ENCODE measurements around the gene PRSS53.

DNA sequence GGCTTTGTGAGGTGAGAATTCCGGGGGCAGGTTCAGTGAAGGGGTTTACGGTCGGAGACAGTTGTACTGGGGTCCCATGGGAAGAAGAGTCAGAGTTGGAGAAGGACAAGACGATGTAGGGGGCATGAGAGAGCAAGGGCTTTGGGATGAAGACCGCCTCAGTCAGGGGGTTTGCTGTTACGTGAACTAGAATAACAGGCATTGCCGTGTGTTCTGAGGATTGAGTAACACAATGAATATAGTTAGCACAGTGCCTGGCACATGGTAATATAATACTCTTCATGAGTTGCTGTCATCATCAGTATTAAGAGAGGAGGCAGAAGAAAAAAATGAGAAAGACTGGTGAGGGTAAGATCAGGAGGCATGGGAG lies 13.9 kb downstream of the PRSS53 start:
- TF ChIP-seq, protein P1, sequence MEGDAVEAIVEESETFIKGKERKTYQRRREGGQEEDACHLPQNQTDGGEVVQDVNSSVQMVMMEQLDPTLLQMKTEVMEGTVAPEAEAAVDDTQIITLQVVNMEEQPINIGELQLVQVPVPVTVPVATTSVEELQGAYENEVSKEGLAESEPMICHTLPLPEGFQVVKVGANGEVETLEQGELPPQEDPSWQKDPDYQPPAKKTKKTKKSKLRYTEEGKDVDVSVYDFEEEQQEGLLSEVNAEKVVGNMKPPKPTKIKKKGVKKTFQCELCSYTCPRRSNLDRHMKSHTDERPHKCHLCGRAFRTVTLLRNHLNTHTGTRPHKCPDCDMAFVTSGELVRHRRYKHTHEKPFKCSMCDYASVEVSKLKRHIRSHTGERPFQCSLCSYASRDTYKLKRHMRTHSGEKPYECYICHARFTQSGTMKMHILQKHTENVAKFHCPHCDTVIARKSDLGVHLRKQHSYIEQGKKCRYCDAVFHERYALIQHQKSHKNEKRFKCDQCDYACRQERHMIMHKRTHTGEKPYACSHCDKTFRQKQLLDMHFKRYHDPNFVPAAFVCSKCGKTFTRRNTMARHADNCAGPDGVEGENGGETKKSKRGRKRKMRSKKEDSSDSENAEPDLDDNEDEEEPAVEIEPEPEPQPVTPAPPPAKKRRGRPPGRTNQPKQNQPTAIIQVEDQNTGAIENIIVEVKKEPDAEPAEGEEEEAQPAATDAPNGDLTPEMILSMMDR (IDR thresholded peaks at IDR 0.05) = no peak
- TF ChIP-seq POLR2A (IDR thresholded peaks at IDR 0.05) (no peak), EP300 (IDR thresholded peaks at IDR 0.05) (no peak)
